Activated CD8-positive, alpha-beta memory T cell treated with anti-CD3 and anti-CD28 coated beads, Interleukin-2, amount 50 U/mL, for 24 hours (primary cell): Measurements from ENCODE around the gene ZW10.
"Not testable (repeated sequence)": the region's sequence is repeated elsewhere in the genome, so short reads cannot be mapped to it uniquely, and the experiment has no call there.

Experiments used
- DNase-seq: peaks from one replicate; pipeline ENCODE4 v3.0.0-alpha.2; 2020; ENCODE audit errors: extremely low read depth

Gene ZW10

GRCh38 chr11:113773416-113774173 is at the start of gene ZW10:
Gene ZW10 (minus strand): TSS chr11:113773692. CDS start chr11:113773666, 26 bp downstream.
- peak; percentile 84 for DNase-seq

- no peak for DNase-seq
Observed at GRCh38 chr11:113818426-113818825, 44.9 kb upstream of the ZW10 start.

- DNase-seq = no peak
Observed at GRCh38 chr11:113817626-113818025, 44.1 kb upstream of the ZW10 start.

GRCh38 chr11:113817162-113817561 is 43.7 kb upstream of the ZW10 start:
- no peak for DNase-seq

- no peak for DNase-seq
Observed at GRCh38 chr11:113814181-113814580, 40.7 kb upstream of the ZW10 start.

- DNase-seq = no peak
Observed at GRCh38 chr11:113808931-113809330, 35.4 kb upstream of the ZW10 start.

- DNase-seq = no peak
Observed at GRCh38 chr11:113806406-113806805, 32.9 kb upstream of the ZW10 start.

GRCh38 chr11:113805640-113806039 is 32.1 kb upstream of the ZW10 start:
- no peak for DNase-seq

- DNase-seq = no peak
Observed at GRCh38 chr11:113802621-113803020, 29.1 kb upstream of the ZW10 start.

GRCh38 chr11:113796663-113797259 is 23.3 kb upstream of the ZW10 start:
- DNase-seq = no peak

GRCh38 chr11:113789675-113790320 is 16.3 kb upstream of the ZW10 start:
- DNase-seq = no peak

GRCh38 chr11:113789016-113789415 is 15.5 kb upstream of the ZW10 start:
- not testable (repeated sequence) for DNase-seq

- DNase-seq = no peak
Observed at GRCh38 chr11:113782134-113782533, 8.6 kb upstream of the ZW10 start.

GRCh38 chr11:113781682-113782081 is 8.2 kb upstream of the ZW10 start:
- no peak for DNase-seq

GRCh38 chr11:113779496-113779895 is 6.0 kb upstream of the ZW10 start, which contains the start of gene CLDN25:
Gene CLDN25 (plus strand): TSS chr11:113779796. CDS start chr11:113779796, 0 bp downstream.
- DNase-seq = no peak

- DNase-seq = no peak
Observed at GRCh38 chr11:113778111-113778910, 4.8 kb upstream of the ZW10 start.

- DNase-seq = no peak
Observed at GRCh38 chr11:113774174-113774503, 647 bp upstream of the ZW10 start.

GRCh38 chr11:113773092-113773415 is 438 bp downstream of the ZW10 start:
- no peak for DNase-seq

GRCh38 chr11:113771964-113772363 is 1.5 kb downstream of the ZW10 start:
- no peak for DNase-seq

GRCh38 chr11:113764527-113765219 is 8.8 kb downstream of the ZW10 start:
- no peak for DNase-seq

- not testable (repeated sequence) for DNase-seq
Observed at GRCh38 chr11:113763040-113763439, 10.5 kb downstream of the ZW10 start.

- DNase-seq = no peak
Observed at GRCh38 chr11:113760241-113760640, 13.3 kb downstream of the ZW10 start.
